Central memory CD8-positive, alpha-beta T cell (primary cell): Measurements from ENCODE around the gene KNOP1.

Experiments
- ATAC-seq: fragments of 150-1000 bp; cut with Tn5 transposase; replicated peaks from 2 replicates; pipeline ENCODE4 v1.10.0; 2022; ENCODE audit warnings: mild to moderate bottlenecking, moderate FRiP score, moderate number of reproducible peaks; ENCODE audit not compliant: poor library complexity, severe bottlenecking; ENCODE audit errors: extremely low read depth
- DNase-seq, 2 donors: peaks; one replicate each; pipeline ENCODE4 v3.0.0; 2021; ENCODE audit warnings: low spot score in 2 of 2
- H3K27ac Mint-ChIP-seq: one replicate; pipeline ENCODE4 v1.8.0; 2022; ENCODE audit warnings: low read depth, mild to moderate bottlenecking, moderate library complexity, mixed read lengths
- H3K27me3 Mint-ChIP-seq: one replicate; pipeline ENCODE4 v1.8.0; 2022; ENCODE audit warnings: mixed read lengths
- H3K36me3 Mint-ChIP-seq: one replicate; pipeline ENCODE4 v1.8.0; 2022; ENCODE audit warnings: mild to moderate bottlenecking, moderate library complexity, mixed read lengths; ENCODE audit not compliant: insufficient read depth
- H3K4me1 Mint-ChIP-seq: one replicate; pipeline ENCODE4 v1.8.0; 2022; ENCODE audit warnings: mixed read lengths
- H3K4me3 Mint-ChIP-seq: one replicate; pipeline ENCODE4 v1.8.0; 2022; ENCODE audit warnings: mild to moderate bottlenecking, moderate library complexity, mixed read lengths
- H3K9me3 Mint-ChIP-seq: one replicate; pipeline ENCODE4 v1.8.0; 2022; ENCODE audit warnings: mixed read lengths

KNOP1 gene

GRCh38 chr16:19751478-19752385 is 33.7 kb upstream of the KNOP1 start:
- ATAC-seq (no peak), DNase-seq (no peak)
- Mint-ChIP-seq H3K4me1 (no peaks in the 10 kb centered on the region), H3K36me3 (no peaks in the 10 kb centered on the region), H3K27me3 (no peaks in the 10 kb centered on the region), H3K4me3 (no peak overlapping the region), H3K27ac (no peak overlapping the region), H3K9me3 (no peaks in the 10 kb centered on the region)

- no peaks in the 10 kb centered on the region for H3K36me3 Mint-ChIP-seq
- no peaks in the 10 kb centered on the region for H3K4me1 Mint-ChIP-seq
- ATAC-seq: no peak
- H3K4me3 Mint-ChIP-seq: no peak overlapping the region
- DNase-seq: no peak
- H3K27ac Mint-ChIP-seq: no peak overlapping the region
- no peaks in the 10 kb centered on the region for H3K27me3 Mint-ChIP-seq
- H3K9me3 Mint-ChIP-seq: no peaks in the 10 kb centered on the region
Observed at GRCh38 chr16:19749571-19750080, 31.6 kb upstream of the KNOP1 start.

- DNase-seq (no peak), ATAC-seq (no peak)
- Mint-ChIP-seq H3K9me3 (no peaks in the 10 kb centered on the region), H3K4me1 (no peaks in the 10 kb centered on the region), H3K4me3 (no peak overlapping the region), H3K27me3 (no peaks in the 10 kb centered on the region), H3K36me3 (no peaks in the 10 kb centered on the region), H3K27ac (no peak overlapping the region)
Observed at GRCh38 chr16:19748389-19749168, 30.6 kb upstream of the KNOP1 start.

GRCh38 chr16:19746561-19746960 is 28.5 kb upstream of the KNOP1 start:
- no peaks in the 10 kb centered on the region for H3K9me3 Mint-ChIP-seq
- ATAC-seq (no peak), DNase-seq (no peak)
- no peak overlapping the region for H3K27ac Mint-ChIP-seq
- no peaks in the 10 kb centered on the region for H3K36me3 Mint-ChIP-seq
- H3K27me3 Mint-ChIP-seq: no peaks in the 10 kb centered on the region
- no peaks in the 10 kb centered on the region for H3K4me1 Mint-ChIP-seq
- H3K4me3 Mint-ChIP-seq: no peak overlapping the region

- H3K4me1 Mint-ChIP-seq: no peaks in the 10 kb centered on the region
- H3K27me3 Mint-ChIP-seq: no peaks in the 10 kb centered on the region
- DNase-seq (no peak), ATAC-seq (no peak)
- H3K27ac Mint-ChIP-seq: no peak overlapping the region
- no peaks in the 10 kb centered on the region for H3K36me3 Mint-ChIP-seq
- no peaks in the 10 kb centered on the region for H3K9me3 Mint-ChIP-seq
- no peak overlapping the region for H3K4me3 Mint-ChIP-seq
Observed at GRCh38 chr16:19745286-19746010, 27.4 kb upstream of the KNOP1 start.

GRCh38 chr16:19744670-19745069 is 26.6 kb upstream of the KNOP1 start:
- no peaks in the 10 kb centered on the region for H3K4me1 Mint-ChIP-seq
- no peak overlapping the region for H3K27ac Mint-ChIP-seq
- no peak for ATAC-seq
- no peaks in the 10 kb centered on the region for H3K27me3 Mint-ChIP-seq
- H3K9me3 Mint-ChIP-seq: no peaks in the 10 kb centered on the region
- no peaks in the 10 kb centered on the region for H3K36me3 Mint-ChIP-seq
- no peak for DNase-seq
- H3K4me3 Mint-ChIP-seq: no peak overlapping the region

- no peaks in the 10 kb centered on the region for H3K9me3 Mint-ChIP-seq
- H3K4me3 Mint-ChIP-seq: no peak overlapping the region
- no peaks in the 10 kb centered on the region for H3K4me1 Mint-ChIP-seq
- H3K36me3 Mint-ChIP-seq: no peaks in the 10 kb centered on the region
- DNase-seq (no peak), ATAC-seq (no peak)
- no peak overlapping the region for H3K27ac Mint-ChIP-seq
- no peaks in the 10 kb centered on the region for H3K27me3 Mint-ChIP-seq
Observed at GRCh38 chr16:19743816-19744159, 25.8 kb upstream of the KNOP1 start.

- no peaks in the 10 kb centered on the region for H3K4me1 Mint-ChIP-seq
- no peaks in the 10 kb centered on the region for H3K9me3 Mint-ChIP-seq
- H3K4me3 Mint-ChIP-seq: no peak overlapping the region
- no peaks in the 10 kb centered on the region for H3K27me3 Mint-ChIP-seq
- DNase-seq: no peak
- no peak overlapping the region for H3K27ac Mint-ChIP-seq
- peaks cover 2% of the 10 kb centered on the region for H3K36me3 Mint-ChIP-seq
- ATAC-seq: no peak
Observed at GRCh38 chr16:19741354-19741753, 23.3 kb upstream of the KNOP1 start.

- no peak overlapping the region for H3K4me3 Mint-ChIP-seq
- H3K9me3 Mint-ChIP-seq: no peaks in the 10 kb centered on the region
- no peak overlapping the region for H3K27ac Mint-ChIP-seq
Observed at GRCh38 chr16:19737306-19738038, 19.4 kb upstream of the KNOP1 start.

GRCh38 chr16:19735074-19735867 is 17.2 kb upstream of the KNOP1 start:
- Mint-ChIP-seq H3K27me3 (no peaks in the 10 kb centered on the region), H3K36me3 (peaks cover 4% of the 10 kb centered on the region), H3K9me3 (no peaks in the 10 kb centered on the region), H3K27ac (no peak overlapping the region), H3K4me3 (no peak overlapping the region), H3K4me1 (no peaks in the 10 kb centered on the region)
- no peak for DNase-seq
- no peak for ATAC-seq

More at GRCh38 chr16:19737306-19738038, 19.4 kb upstream of the KNOP1 start:
- DNase-seq: no peak
- no peak for ATAC-seq
- H3K27me3 Mint-ChIP-seq: no peaks in the 10 kb centered on the region
- H3K36me3 Mint-ChIP-seq: peaks cover 4% of the 10 kb centered on the region
- no peaks in the 10 kb centered on the region for H3K4me1 Mint-ChIP-seq

- no peak overlapping the region for H3K4me3 Mint-ChIP-seq
- peaks cover 4% of the 10 kb centered on the region for H3K36me3 Mint-ChIP-seq
Observed at GRCh38 chr16:19733551-19733950, 15.5 kb upstream of the KNOP1 start.

More at GRCh38 chr16:19733551-19733950, 15.5 kb upstream of the KNOP1 start:
- no peaks in the 10 kb centered on the region for H3K9me3 Mint-ChIP-seq
- no peaks in the 10 kb centered on the region for H3K27me3 Mint-ChIP-seq
- DNase-seq: no peak
- H3K4me1 Mint-ChIP-seq: no peaks in the 10 kb centered on the region
- H3K27ac Mint-ChIP-seq: no peak overlapping the region
- no peak for ATAC-seq
